Sigmoid colon (tissue), 7 donors: ENCODE measurements around the gene MTO1. TPM values are rescaled to one million over a fixed set of nuclear protein-coding genes. Genes with fewer than 3 reads are reported as not detected.

ENCODE experiments used
- DNase-seq: peaks from one replicate; pipeline ENCODE4 v3.0.0-alpha.2; 2019
- H3K27ac ChIP-seq, 4 donors: fragments of 200-600 bp; sonication (generic); one replicate each; pipeline ENCODE4 v1.5.1; 2016 to 2019; ENCODE audit warnings: mild to moderate bottlenecking in 1 of 4
- H3K27me3 ChIP-seq, 3 donors: fragments of 200-600 bp; sonication (generic); one replicate each; pipeline ENCODE4 v1.5.1; 2019; ENCODE audit warnings: mild to moderate bottlenecking in 1 of 3
- H3K36me3 ChIP-seq, 4 donors: fragments of 200-600 bp; sonication (generic); one replicate each; pipeline ENCODE4 v1.5.1; 2016 to 2019
- H3K4me1 ChIP-seq, 4 donors: fragments of 200-600 bp; sonication (generic); one replicate each; pipeline ENCODE4 v1.5.1; 2017 to 2019
- H3K4me3 ChIP-seq, 4 donors: fragments of 200-600 bp; sonication (generic); one replicate each; pipeline ENCODE4 v1.5.1; 2017 to 2019; ENCODE audit warnings: mild to moderate bottlenecking in 2 of 4, moderate library complexity in 1 of 4
- H3K9me3 ChIP-seq, 4 donors: fragments of 200-600 bp in 3 of 4; sonication (generic) in 3 of 4; one replicate each; pipeline versions ENCODE4 v1.5.1 to v1.6.1; 2013 to 2019
- EP300 ChIP-seq, 4 donors: sonication (generic); formaldehyde crosslinking; IDR thresholded peaks; one replicate each; pipeline ENCODE4 v1.6.1; 2017; ENCODE audit warnings: antibody characterized with exemption in 4 of 4
- POLR2A ChIP-seq, 2 donors: fragments of 450-650 bp; IDR thresholded peaks; one replicate each; pipeline ENCODE4 v1.6.1; 2016; ENCODE audit warnings: antibody characterized with exemption in 2 of 2, mild to moderate bottlenecking in 2 of 2, moderate library complexity in 2 of 2
- POLR2AphosphoS5 ChIP-seq, 4 donors: sonication (generic); formaldehyde crosslinking; IDR thresholded peaks; one replicate each; pipeline ENCODE4 v1.6.1; 2017; ENCODE audit warnings: antibody characterized with exemption in 4 of 4
- WGBS, 2 donors: extraction: QIAGEN DNeasy Blood & Tissue Kit; methylation state at CpG; one replicate each; pipeline ENCODE4 v1.1.7; 2013; 5-methylcytosine and 5-hydroxymethylcytosine counted together
- intact Hi-C: fragments of 100-400 bp; cut with DNase I; formaldehyde crosslinking; loops from one replicate; pipeline ENCODE4 v1.15.1; 2023
- polyA plus RNA-seq, 3 donors: library from polyadenylated mRNA; stranded (reverse); fragments of 200-250 nt; gene quantifications; one replicate each; pipeline ENCODE4 v1.2.3, GENCODE V29; 2013
- small RNA-seq, 3 donors: library from RNA; depleted of rRNA; stranded (forward); fragments of <200 nt; gene quantifications; one replicate each; pipeline ENCODE3, GENCODE V24; 2016
- total RNA-seq, 4 donors: library from RNA; depleted of rRNA; stranded (reverse); fragments of >200 nt; gene quantifications; one replicate each; pipeline ENCODE4 v1.1.0, GENCODE V29; 2016
- TF ChIP-seq, protein P1 (sequence below), 4 experiments: fragments of 450-650 bp in 3 of 4; fragments of 200-600 bp in 1 of 4; IDR thresholded peaks; one replicate each; pipeline ENCODE4 v1.5.1; 2016 to 2019; ENCODE audit warnings: antibody characterized with exemption in 4 of 4, mild to moderate bottlenecking in 3 of 4, moderate library complexity in 2 of 4
- donor health status: healthy with polysubstance abuse.
- donor health status: Bipolar disorder and iron deficiency.
- donor health status: healthy.

Gene MTO1
- total and polyA plus RNA-seq, 7 donors = 12.0 to 42.3 (median 17.9) TPM

DNA sequence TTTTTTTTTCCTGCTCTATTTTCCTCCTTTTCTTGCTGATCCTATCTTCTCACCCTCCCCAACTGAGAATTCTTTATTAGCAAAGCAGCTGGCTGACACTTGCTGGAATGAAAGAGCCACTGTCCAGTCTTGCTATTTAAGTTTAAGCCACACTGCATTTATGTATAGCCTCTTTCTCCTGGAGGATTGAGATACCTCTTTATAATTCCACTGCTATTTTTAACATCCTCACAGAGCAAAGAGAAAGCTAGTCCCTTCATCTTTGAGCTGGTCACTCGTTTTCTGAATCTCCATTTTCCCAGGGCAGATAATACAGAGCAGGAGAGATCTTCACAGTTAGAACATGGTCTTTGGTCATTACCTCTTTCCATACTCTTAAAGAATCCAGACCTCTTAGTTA is 95.3 kb downstream of the MTO1 start:
- TF ChIP-seq EP300 (IDR thresholded peaks at IDR 0.05) = no peak
- TF ChIP-seq, protein P1, sequence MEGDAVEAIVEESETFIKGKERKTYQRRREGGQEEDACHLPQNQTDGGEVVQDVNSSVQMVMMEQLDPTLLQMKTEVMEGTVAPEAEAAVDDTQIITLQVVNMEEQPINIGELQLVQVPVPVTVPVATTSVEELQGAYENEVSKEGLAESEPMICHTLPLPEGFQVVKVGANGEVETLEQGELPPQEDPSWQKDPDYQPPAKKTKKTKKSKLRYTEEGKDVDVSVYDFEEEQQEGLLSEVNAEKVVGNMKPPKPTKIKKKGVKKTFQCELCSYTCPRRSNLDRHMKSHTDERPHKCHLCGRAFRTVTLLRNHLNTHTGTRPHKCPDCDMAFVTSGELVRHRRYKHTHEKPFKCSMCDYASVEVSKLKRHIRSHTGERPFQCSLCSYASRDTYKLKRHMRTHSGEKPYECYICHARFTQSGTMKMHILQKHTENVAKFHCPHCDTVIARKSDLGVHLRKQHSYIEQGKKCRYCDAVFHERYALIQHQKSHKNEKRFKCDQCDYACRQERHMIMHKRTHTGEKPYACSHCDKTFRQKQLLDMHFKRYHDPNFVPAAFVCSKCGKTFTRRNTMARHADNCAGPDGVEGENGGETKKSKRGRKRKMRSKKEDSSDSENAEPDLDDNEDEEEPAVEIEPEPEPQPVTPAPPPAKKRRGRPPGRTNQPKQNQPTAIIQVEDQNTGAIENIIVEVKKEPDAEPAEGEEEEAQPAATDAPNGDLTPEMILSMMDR (IDR thresholded peaks at IDR 0.05) = no peak
- TF ChIP-seq POLR2A (IDR thresholded peaks at IDR 0.05) = no peak
- no peak for TF ChIP-seq POLR2AphosphoS5 (IDR thresholded peaks at IDR 0.05)

More for the DNA sequence above, 95.3 kb downstream of the MTO1 start:
- intact Hi-C loops = no loop called here
- no peaks in the 10 kb centered on the region for H3K27me3 ChIP-seq
- no peak overlapping the region for H3K4me3 ChIP-seq
- DNase-seq = no peak
- no peaks in the 10 kb centered on the region for H3K9me3 ChIP-seq
- no peak overlapping the region for H3K27ac ChIP-seq
- 62 to 70% methylated on average over 1 of the region's 1 CpG for WGBS, 2 donors
- H3K36me3 ChIP-seq = no peaks in the 10 kb centered on the region
- peaks cover 0 to 6% (median 0%) of the 10 kb centered on the region in 4 donors for H3K4me1 ChIP-seq

Small RNA genes lying within 50 kb of the gene (small RNA-seq; reads per million reads assigned to genes)
- 0 reads per million in 3 donors for gene AL603910.2
- gene RN7SL827P = 0 reads per million in 3 donors
- 0 reads per million in 3 donors for gene RNU6-975P

Other genes with a start within 250 kb of the MTO1 start
- gene KHDC1L, start 236.2 kb upstream of the MTO1 start, total RNA-seq = not detected
- not detected for gene KHDC1L, start 236.2 kb upstream of the MTO1 start, polyA plus RNA-seq
- 1 to 10 TPM in 3 of 4 donors, under 1 TPM in 1; 0.95 to 2.1 (median 1.4) TPM for gene KHDC1, start 198.5 kb upstream of the MTO1 start, total RNA-seq
- gene KHDC1, start 198.5 kb upstream of the MTO1 start, polyA plus RNA-seq = 1 to 10 TPM in 2 of 3 donors, not detected in 1; 1.2 to 2.0 TPM
- not detected for gene DPPA5, start 107.5 kb upstream of the MTO1 start, total RNA-seq
- gene DPPA5, start 107.5 kb upstream of the MTO1 start, polyA plus RNA-seq = not detected
- gene KHDC3L, start 99.1 kb upstream of the MTO1 start, total RNA-seq = not detected
- not detected for gene KHDC3L, start 99.1 kb upstream of the MTO1 start, polyA plus RNA-seq
- not detected for gene OOEP, start 91.8 kb upstream of the MTO1 start, total RNA-seq
- gene OOEP, start 91.8 kb upstream of the MTO1 start, polyA plus RNA-seq = under 1 TPM in 2 of 3 donors, not detected in 1; 0.23 to 0.60 TPM
- gene DDX43, start 66.9 kb upstream of the MTO1 start, total RNA-seq = 1 to 10 TPM; 1.1 to 9.4 (median 1.9) TPM
- gene DDX43, start 66.9 kb upstream of the MTO1 start, polyA plus RNA-seq = 1 to 10 TPM in 1 of 3 donors, under 1 TPM in 1, not detected in 1; 0.73 to 1.2 TPM
- 1 to 10 TPM; 5.0 to 5.8 (median 5.4) TPM for gene CGAS, start 9.4 kb upstream of the MTO1 start, total RNA-seq
- gene CGAS, start 9.4 kb upstream of the MTO1 start, polyA plus RNA-seq = 1 to 10 TPM; 1.2 to 4.0 (median 1.6) TPM
- gene EEF1A1, start 59.3 kb downstream of the MTO1 start, total RNA-seq = over 10,000 TPM; 10,846 to 15,452 (median 12,894) TPM
- gene EEF1A1, start 59.3 kb downstream of the MTO1 start, polyA plus RNA-seq = over 10,000 TPM in 1 of 3 donors, 1,000 to 10,000 TPM in 2; 8,557 to 12,921 (median 9,843) TPM
- 10 to 100 TPM; 12.2 to 18.2 (median 14.8) TPM for gene SLC17A5, start 192.3 kb downstream of the MTO1 start, total RNA-seq
- gene SLC17A5, start 192.3 kb downstream of the MTO1 start, polyA plus RNA-seq = 10 to 100 TPM in 1 of 3 donors, 1 to 10 TPM in 2; 7.6 to 17.4 (median 9.0) TPM
- gene CD109, start 234.5 kb downstream of the MTO1 start, total RNA-seq = 10 to 100 TPM; 22.9 to 32.1 (median 24.6) TPM
- gene CD109, start 234.5 kb downstream of the MTO1 start, polyA plus RNA-seq = 1 to 10 TPM in 1 of 3 donors, under 1 TPM in 2; under 0.01 to 1.2 (median 0.46) TPM